Lower lobe of right lung (tissue), 2 donors: ENCODE measurements around the gene WAC. TPM values are rescaled to one million over a fixed set of nuclear protein-coding genes. Genes with fewer than 3 reads are reported as not detected.
"Not testable (repeated sequence)": the region's sequence is repeated elsewhere in the genome, so short reads cannot be mapped to it uniquely, and the experiment has no call there.

Experiments
- ATAC-seq, 2 donors: fragments of 200-7000 bp; cut with Tn5 transposase; one replicate each; pipeline ENCODE4 v1.9.1; 2020 to 2022; ENCODE audit warnings: mild to moderate bottlenecking in 2 of 2, moderate library complexity in 2 of 2
- DNase-seq: peaks from one replicate; pipeline ENCODE4 v3.0.0-alpha.2; 2020
- H3K27ac ChIP-seq: fragments of 200-600 bp; one replicate; pipeline ENCODE4 v1.8.0; 2022
- H3K27me3 ChIP-seq: fragments of 200-600 bp; one replicate; pipeline ENCODE4 v1.8.0; 2022; ENCODE audit warnings: low read depth
- H3K36me3 ChIP-seq: fragments of 200-600 bp; one replicate; pipeline ENCODE4 v1.8.0; 2022; ENCODE audit warnings: mild to moderate bottlenecking
- H3K4me1 ChIP-seq: fragments of 200-600 bp; one replicate; pipeline ENCODE4 v1.8.0; 2022
- H3K4me3 ChIP-seq: fragments of 200-600 bp; one replicate; pipeline ENCODE4 v1.8.0; 2022; ENCODE audit warnings: mild to moderate bottlenecking
- H3K9me3 ChIP-seq: fragments of 200-600 bp; one replicate; pipeline ENCODE4 v1.8.0; 2022
- intact Hi-C: fragments of 100-400 bp; cut with DNase I; formaldehyde crosslinking; loops from one replicate; pipeline ENCODE4 v1.11.0; 2022
- total RNA-seq: library from RNA; stranded (reverse); fragmentation: NEBNext Ultra II Directional; extraction: Animal tissue kit (Norgen Biotek cat#: 25700); gene quantifications from one replicate; pipeline ENCODE4 v1.2.1, GENCODE V29; 2021
- TF ChIP-seq, protein P1 (sequence below): fragments of 200-600 bp; IDR thresholded peaks from one replicate; pipeline ENCODE4 v1.8.0; 2022; ENCODE audit warnings: antibody characterized with exemption, mild to moderate bottlenecking
- donor health status: DM: no; HTN: yes; CAD: no; lungs with severe emphysema.

The WAC gene
- total RNA-seq, 1 donor from 2014 or later: 123 TPM

- TF ChIP-seq, protein P1, sequence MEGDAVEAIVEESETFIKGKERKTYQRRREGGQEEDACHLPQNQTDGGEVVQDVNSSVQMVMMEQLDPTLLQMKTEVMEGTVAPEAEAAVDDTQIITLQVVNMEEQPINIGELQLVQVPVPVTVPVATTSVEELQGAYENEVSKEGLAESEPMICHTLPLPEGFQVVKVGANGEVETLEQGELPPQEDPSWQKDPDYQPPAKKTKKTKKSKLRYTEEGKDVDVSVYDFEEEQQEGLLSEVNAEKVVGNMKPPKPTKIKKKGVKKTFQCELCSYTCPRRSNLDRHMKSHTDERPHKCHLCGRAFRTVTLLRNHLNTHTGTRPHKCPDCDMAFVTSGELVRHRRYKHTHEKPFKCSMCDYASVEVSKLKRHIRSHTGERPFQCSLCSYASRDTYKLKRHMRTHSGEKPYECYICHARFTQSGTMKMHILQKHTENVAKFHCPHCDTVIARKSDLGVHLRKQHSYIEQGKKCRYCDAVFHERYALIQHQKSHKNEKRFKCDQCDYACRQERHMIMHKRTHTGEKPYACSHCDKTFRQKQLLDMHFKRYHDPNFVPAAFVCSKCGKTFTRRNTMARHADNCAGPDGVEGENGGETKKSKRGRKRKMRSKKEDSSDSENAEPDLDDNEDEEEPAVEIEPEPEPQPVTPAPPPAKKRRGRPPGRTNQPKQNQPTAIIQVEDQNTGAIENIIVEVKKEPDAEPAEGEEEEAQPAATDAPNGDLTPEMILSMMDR: no peak
- H3K4me1 ChIP-seq: peaks cover 11% of the 10 kb centered on the region
- peaks cover 49% of the 10 kb centered on the region for H3K36me3 ChIP-seq
- H3K27ac ChIP-seq: no peak overlapping the region
- no peaks in the 10 kb centered on the region for H3K9me3 ChIP-seq
- DNase-seq: no peak
- no peak for ATAC-seq
- intact Hi-C loops: no loop called here
- H3K4me3 ChIP-seq: no peak overlapping the region
- no peaks in the 10 kb centered on the region for H3K27me3 ChIP-seq
Observed at GRCh38 chr10:28601012-28601411, 68.1 kb downstream of the WAC start.

DNA sequence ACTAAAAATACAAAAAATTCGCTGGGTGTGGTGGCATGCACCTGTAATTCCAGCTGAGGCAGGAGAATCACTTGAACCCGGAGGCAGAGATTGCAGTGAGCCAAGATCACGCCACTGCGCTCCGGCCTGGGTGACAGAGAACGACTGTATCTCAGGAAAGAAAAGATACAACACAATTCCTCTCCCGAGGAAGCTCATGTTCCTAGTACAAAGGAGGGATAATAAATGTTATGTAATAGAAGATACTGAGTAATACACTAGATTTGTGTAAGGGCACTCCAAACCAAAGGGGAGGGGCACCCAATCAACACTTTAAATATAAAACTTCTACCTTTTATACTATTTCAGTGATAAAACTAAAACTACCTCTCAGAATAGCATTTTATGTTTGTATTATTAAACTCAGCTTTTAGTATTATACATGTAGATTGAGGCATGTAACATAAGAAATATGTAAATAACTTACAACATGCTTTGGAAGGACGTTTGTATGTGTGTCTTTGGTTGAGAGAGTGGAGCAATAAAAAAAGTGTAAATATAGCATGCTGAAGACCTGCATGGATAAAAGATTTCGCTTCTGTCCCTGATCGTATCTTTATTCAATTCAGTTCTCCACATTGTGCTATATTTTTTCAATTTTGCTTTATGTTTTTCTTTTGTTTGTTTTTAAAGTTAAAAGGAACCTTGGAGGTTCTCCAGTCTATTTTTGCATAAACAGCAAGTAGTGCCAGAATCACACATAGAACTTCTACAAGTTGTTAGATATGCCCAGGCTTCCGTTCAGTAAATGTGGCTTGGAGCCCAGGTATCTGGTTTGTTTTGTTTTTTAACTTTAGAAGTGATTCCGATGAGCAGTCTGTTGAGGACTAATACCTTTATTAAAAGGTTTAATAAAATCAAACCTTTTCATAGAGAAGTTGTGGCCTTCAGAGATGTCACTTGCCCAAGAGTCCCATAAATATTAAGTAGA lies 71.9 kb downstream of the WAC start:
- intact Hi-C loops: no loop called here

GRCh38 chr10:28606568-28606967 lies 73.7 kb downstream of the WAC start:
- ATAC-seq (no peak), DNase-seq (no peak)
- Histone ChIP-seq H3K4me1 (peaks cover 8% of the 10 kb centered on the region), H3K9me3 (no peaks in the 10 kb centered on the region), H3K27me3 (no peaks in the 10 kb centered on the region), H3K27ac (no peak overlapping the region), H3K4me3 (no peak overlapping the region), H3K36me3 (peaks cover 69% of the 10 kb centered on the region)
- TF ChIP-seq, protein P1: no peak
- intact Hi-C loops: no loop called here

More for the DNA sequence above, 71.9 kb downstream of the WAC start:
- Histone ChIP-seq H3K27me3 (no peaks in the 10 kb centered on the region), H3K27ac (no peak overlapping the region), H3K4me3 (no peak overlapping the region), H3K9me3 (no peaks in the 10 kb centered on the region), H3K4me1 (peaks cover 8% of the 10 kb centered on the region), H3K36me3 (peaks cover 55% of the 10 kb centered on the region)
- DNase-seq (no peak), ATAC-seq (peak in 1 of 2 donors; percentile 33)
- TF ChIP-seq, protein P1: no peak

GRCh38 chr10:28609636-28610035 lies 76.7 kb downstream of the WAC start:
- DNase-seq, intact Hi-C loops, H3K4me3 ChIP-seq, H3K9me3 ChIP-seq, ATAC-seq, H3K27me3 ChIP-seq, H3K27ac ChIP-seq, H3K4me1 ChIP-seq: not testable (repeated sequence)
- peaks cover 73% of the 10 kb centered on the region for H3K36me3 ChIP-seq

DNA sequence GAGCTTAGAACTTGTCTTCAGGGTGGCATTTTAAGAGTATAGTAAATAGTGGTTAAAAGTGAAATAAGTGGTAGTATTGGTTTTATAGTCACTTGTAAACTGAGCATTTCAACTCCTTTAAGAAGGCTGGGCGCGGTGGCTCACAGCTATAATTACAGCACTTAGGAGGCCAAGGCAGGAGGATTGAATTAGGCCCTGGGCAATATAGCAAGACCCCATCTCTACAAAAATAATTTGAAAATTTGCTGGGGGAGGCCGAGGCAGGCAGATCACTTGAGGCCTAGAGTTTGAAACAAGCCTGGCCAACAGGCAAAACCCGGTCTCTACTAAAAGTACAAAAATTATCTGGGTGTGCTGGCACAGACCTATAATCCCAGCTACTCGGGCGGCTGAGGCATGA lies 80.0 kb downstream of the WAC start:
- Histone ChIP-seq H3K4me3 (no peak overlapping the region), H3K9me3 (no peaks in the 10 kb centered on the region), H3K27me3 (no peaks in the 10 kb centered on the region), H3K27ac (no peak overlapping the region), H3K4me1 (no peaks in the 10 kb centered on the region), H3K36me3 (peaks cover 100% of the 10 kb centered on the region)
- intact Hi-C loops: no loop called here
- TF ChIP-seq, protein P1: no peak
- DNase-seq (no peak), ATAC-seq (no peak)

- H3K9me3 ChIP-seq: no peaks in the 10 kb centered on the region
- intact Hi-C loops: no loop called here
- TF ChIP-seq, protein P1: no peak
- no peak overlapping the region for H3K27ac ChIP-seq
- no peak for ATAC-seq
- no peak overlapping the region for H3K4me3 ChIP-seq
- peaks cover 9% of the 10 kb centered on the region for H3K4me1 ChIP-seq
- H3K36me3 ChIP-seq: peaks cover 87% of the 10 kb centered on the region
- no peak for DNase-seq
- H3K27me3 ChIP-seq: no peaks in the 10 kb centered on the region
Observed at GRCh38 chr10:28616514-28616913, 83.6 kb downstream of the WAC start.
